HepG2 (cell line): ENCODE measurements around the gene PLPPR2. TPM values are rescaled to one million over a fixed set of nuclear protein-coding genes. Genes with fewer than 3 reads are reported as not detected.

Experiments used
- CBX2 ChIP-seq, 2 experiments: fragments of 200-600 bp in 1 of 2; sonication (generic); formaldehyde crosslinking in 1 of 2; IDR thresholded peaks; 2 replicates each; pipeline versions ENCODE4 v1.7.0 to v1.8.1; 2018 to 2022; ENCODE audit warnings: low read depth in 2 of 2, low read length in 1 of 2, mild to moderate bottlenecking in 1 of 2, missing genetic modification reagents in 1 of 2
- MAF1 ChIP-seq: sonication (generic); formaldehyde crosslinking; IDR thresholded peaks from 2 replicates; pipeline ENCODE4 v1.5.0; 2020; ENCODE audit warnings: missing genetic modification reagents, borderline replicate concordance
- MAFF ChIP-seq: IDR thresholded peaks from 2 replicates; pipeline ENCODE4 v1.6.1; 2011; ENCODE audit warnings: low read depth, low read length, improper control_type of control experiment
- NFE2L1 ChIP-seq: sonication (generic); formaldehyde crosslinking; IDR thresholded peaks from 2 replicates; pipeline ENCODE4 v1.4.0; 2020; ENCODE audit warnings: missing genetic modification reagents, mild to moderate bottlenecking, borderline replicate concordance
- REPIN1 ChIP-seq: sonication (generic); formaldehyde crosslinking; IDR thresholded peaks from 2 replicates; pipeline ENCODE4 v1.8.0; 2022; ENCODE audit warnings: missing genetic modification reagents, low read depth, mild to moderate bottlenecking, borderline replicate concordance
- SP1 ChIP-seq, 2 experiments: fragments of 450-650 bp in 1 of 2; sonication (generic) in 1 of 2; formaldehyde crosslinking in 1 of 2; IDR thresholded peaks; 2 replicates each; pipeline versions ENCODE4 v1.4.0 to v1.6.1; 2016 to 2020; ENCODE audit warnings: missing genetic modification reagents in 1 of 2
- XBP1 ChIP-seq: sonication (generic); formaldehyde crosslinking; IDR thresholded peaks from 2 replicates; pipeline ENCODE4 v1.5.0; 2020; ENCODE audit warnings: missing genetic modification reagents
- ZNF367 ChIP-seq: sonication (generic); formaldehyde crosslinking; IDR thresholded peaks from 2 replicates; pipeline ENCODE4 v1.4.0; 2020; ENCODE audit warnings: missing genetic modification reagents, borderline replicate concordance
- polyA plus RNA-seq, 8 experiments: library from polyadenylated mRNA; depleted of rRNA in 3 of 8; stranded (reverse) in 7 of 8; unstranded in 1 of 8; fragments of >200 nt; fragmentation: Illumina TruSeq in 4 of 8; extraction: Trizol in 4 of 8; gene quantifications; 2 replicates each; pipeline versions ENCODE4 v1.2.1 to v1.2.3, GENCODE V29; 2011 to 2016; ENCODE audit warnings: low read depth in 4 of 8, missing spikeins in 1 of 8, mixed read lengths in 1 of 8; ENCODE audit not compliant: insufficient read depth in 1 of 8
- total RNA-seq, 5 experiments: library from RNA; depleted of rRNA; stranded (reverse); fragments of >200 nt; fragmentation: Illumina TruSeq; extraction: Trizol; gene quantifications; 2 replicates each; pipeline ENCODE4 v1.2.3, GENCODE V29; 2016; ENCODE audit warnings: low read depth in 1 of 5
- TF ChIP-seq, protein P1 (sequence below): sonication (generic); formaldehyde crosslinking; IDR thresholded peaks from 2 replicates; pipeline ENCODE4 v1.5.0; 2020; ENCODE audit warnings: missing genetic modification reagents
- TF ChIP-seq, protein P2 (sequence below): sonication (generic); formaldehyde crosslinking; IDR thresholded peaks from 2 replicates; pipeline ENCODE4 v1.4.0; 2020; ENCODE audit warnings: mild to moderate bottlenecking, missing genetic modification reagents
- TF ChIP-seq, protein P3 (sequence below): sonication (generic); formaldehyde crosslinking; IDR thresholded peaks from 2 replicates; pipeline ENCODE4 v1.4.0; 2020; ENCODE audit warnings: missing genetic modification reagents, borderline replicate concordance
- TF ChIP-seq, protein P4 (sequence below): IDR thresholded peaks from 2 replicates; pipeline ENCODE4 v1.6.1; 2012; ENCODE audit warnings: low read length, improper control_type of control experiment

Gene PLPPR2
- total and polyA plus RNA-seq, 2 of the 13 experiments (the other 11 are each of a cell fraction or from before 2014, with no cell fraction given), result 1.5 to 2.1 TPM

DNA sequence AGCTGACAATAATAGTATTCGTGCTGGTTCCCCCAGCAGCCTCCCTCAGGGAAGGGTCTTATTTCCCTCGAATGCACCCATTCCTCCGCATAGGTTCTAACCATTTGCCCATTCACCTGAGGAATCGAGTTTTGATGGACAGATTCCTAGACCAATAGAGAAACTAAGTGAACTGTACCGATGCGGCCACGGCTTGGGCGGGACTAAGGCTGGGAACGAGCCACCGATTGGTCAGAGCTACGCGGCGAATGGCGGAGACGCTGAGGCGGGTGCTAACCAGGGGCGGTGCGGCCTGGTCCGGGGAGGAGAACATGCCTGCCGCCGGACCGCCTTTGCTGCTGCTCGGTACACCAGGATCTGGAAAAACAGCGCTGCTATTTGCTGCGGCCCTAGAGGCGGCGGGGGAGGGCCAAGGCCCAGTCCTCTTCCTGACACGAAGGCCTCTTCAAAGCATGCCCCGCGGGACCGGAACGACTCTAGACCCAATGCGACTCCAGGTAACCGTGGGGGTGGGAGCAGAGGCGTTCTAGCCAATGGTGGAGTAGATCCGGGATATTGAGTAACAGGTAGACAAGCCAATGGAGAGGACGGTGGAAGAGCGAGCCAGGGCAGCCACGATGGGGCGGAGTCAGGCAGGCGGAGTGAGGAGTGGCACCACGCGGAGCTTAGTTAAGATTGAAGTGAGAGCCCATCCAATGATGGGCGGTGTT lies 19.4 kb downstream of the PLPPR2 start, which contains the start of gene SWSAP1 (continued):
- TF ChIP-seq, protein P1, sequence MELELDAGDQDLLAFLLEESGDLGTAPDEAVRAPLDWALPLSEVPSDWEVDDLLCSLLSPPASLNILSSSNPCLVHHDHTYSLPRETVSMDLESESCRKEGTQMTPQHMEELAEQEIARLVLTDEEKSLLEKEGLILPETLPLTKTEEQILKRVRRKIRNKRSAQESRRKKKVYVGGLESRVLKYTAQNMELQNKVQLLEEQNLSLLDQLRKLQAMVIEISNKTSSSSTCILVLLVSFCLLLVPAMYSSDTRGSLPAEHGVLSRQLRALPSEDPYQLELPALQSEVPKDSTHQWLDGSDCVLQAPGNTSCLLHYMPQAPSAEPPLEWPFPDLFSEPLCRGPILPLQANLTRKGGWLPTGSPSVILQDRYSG (CRISPR knock-in tag), result no peak
- TF ChIP-seq CBX2 (IDR thresholded peaks at IDR 0.05; ENCODE audit: low read depth, low read length) (no peak), CBX2 (CRISPR knock-in tag; IDR thresholded peaks at IDR 0.05; ENCODE audit: low read depth) (no peak), MAF1 (no peak), ZNF367 (CRISPR knock-in tag) (no peak), SP1 (IDR thresholded peaks at IDR 0.05) (no peak), SP1 (CRISPR knock-in tag; IDR thresholded peaks at IDR 0.05) (peak; percentile 62; the same call in 1 of the 2 replicates), REPIN1 (no peak), NFE2L1 (CRISPR knock-in tag) (no peak), XBP1 (CRISPR knock-in tag) (no peak), MAFF (no peak)
- TF ChIP-seq, protein P2, sequence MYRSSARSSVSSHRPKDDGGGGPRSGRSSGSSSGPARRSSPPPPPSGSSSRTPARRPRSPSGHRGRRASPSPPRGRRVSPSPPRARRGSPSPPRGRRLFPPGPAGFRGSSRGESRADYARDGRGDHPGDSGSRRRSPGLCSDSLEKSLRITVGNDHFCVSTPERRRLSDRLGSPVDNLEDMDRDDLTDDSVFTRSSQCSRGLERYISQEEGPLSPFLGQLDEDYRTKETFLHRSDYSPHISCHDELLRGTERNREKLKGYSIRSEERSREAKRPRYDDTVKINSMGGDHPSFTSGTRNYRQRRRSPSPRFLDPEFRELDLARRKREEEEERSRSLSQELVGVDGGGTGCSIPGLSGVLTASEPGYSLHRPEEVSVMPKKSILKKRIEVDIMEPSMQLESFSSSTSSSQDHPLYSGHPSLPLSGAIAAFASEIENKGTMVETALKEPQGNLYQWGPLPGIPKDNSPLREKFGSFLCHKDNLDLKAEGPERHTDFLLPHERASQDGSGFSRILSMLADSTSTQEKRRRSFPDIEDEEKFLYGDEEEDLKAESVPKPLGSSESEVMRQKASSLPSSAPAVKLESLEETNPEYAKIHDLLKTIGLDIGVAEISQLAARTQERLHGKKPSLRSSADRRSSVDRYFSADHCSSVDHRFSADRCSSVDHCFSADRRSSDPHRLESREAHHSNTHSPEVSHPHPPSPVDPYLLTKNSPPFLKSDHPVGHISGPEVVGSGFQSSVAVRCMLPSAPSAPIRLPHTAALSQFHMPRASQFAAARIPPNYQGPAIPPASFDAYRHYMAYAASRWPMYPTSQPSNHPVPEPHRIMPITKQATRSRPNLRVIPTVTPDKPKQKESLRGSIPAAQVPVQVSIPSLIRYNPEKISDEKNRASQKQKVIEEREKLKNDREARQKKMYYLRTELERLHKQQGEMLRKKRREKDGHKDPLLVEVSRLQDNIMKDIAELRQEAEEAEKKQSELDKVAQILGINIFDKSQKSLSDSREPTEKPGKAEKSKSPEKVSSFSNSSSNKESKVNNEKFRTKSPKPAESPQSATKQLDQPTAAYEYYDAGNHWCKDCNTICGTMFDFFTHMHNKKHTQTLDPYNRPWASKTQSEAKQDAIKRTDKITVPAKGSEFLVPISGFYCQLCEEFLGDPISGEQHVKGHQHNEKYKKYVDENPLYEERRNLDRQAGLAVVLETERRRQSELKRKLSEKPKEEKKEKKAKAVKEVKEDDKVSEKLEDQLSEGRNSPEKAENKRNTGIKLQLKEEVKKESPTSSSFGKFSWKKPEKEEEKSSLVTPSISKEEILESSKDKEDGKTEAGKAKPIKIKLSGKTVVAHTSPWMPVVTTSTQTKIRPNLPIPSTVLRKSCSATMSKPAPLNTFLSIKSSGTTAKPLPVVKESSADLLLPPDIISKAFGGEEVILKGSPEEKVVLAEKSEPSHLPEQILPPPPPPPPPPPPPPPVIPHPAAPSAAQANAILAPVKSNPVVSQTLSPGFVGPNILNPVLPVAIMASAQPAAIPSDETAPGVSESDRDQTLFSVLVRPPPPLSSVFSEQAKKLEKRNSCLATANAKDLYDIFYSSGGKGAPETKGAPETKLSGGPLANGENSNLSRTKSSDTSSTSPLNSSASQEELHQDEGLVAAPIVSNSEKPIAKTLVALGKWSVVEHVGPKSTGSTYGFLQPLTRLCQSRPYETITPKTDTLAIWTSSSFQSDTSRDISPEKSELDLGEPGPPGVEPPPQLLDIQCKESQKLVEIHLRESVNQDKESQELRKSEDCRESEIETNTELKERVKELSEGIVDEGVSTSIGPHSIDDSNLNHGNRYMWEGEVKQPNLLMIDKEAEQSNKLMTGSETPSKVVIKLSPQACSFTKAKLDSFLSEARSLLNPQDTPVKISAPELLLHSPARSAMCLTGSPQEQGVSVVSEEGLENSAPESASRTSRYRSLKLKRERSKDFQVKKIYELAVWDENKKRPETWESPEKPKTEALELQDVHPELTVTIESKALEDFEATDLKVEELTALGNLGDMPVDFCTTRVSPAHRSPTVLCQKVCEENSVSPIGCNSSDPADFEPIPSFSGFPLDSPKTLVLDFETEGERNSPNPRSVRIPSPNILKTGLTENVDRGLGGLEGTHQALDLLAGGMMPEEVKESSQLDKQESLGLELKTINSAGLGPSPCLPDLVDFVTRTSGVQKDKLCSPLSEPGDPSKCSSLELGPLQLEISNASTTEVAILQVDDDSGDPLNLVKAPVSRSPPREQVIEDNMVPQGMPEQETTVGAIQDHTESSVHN (CRISPR knock-in tag), result no peak
- TF ChIP-seq, protein P3, sequence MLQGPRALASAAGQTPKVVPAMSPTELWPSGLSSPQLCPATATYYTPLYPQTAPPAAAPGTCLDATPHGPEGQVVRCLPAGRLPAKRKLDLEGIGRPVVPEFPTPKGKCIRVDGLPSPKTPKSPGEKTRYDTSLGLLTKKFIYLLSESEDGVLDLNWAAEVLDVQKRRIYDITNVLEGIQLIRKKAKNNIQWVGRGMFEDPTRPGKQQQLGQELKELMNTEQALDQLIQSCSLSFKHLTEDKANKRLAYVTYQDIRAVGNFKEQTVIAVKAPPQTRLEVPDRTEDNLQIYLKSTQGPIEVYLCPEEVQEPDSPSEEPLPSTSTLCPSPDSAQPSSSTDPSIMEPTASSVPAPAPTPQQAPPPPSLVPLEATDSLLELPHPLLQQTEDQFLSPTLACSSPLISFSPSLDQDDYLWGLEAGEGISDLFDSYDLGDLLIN, result no peak
- TF ChIP-seq, protein P4, sequence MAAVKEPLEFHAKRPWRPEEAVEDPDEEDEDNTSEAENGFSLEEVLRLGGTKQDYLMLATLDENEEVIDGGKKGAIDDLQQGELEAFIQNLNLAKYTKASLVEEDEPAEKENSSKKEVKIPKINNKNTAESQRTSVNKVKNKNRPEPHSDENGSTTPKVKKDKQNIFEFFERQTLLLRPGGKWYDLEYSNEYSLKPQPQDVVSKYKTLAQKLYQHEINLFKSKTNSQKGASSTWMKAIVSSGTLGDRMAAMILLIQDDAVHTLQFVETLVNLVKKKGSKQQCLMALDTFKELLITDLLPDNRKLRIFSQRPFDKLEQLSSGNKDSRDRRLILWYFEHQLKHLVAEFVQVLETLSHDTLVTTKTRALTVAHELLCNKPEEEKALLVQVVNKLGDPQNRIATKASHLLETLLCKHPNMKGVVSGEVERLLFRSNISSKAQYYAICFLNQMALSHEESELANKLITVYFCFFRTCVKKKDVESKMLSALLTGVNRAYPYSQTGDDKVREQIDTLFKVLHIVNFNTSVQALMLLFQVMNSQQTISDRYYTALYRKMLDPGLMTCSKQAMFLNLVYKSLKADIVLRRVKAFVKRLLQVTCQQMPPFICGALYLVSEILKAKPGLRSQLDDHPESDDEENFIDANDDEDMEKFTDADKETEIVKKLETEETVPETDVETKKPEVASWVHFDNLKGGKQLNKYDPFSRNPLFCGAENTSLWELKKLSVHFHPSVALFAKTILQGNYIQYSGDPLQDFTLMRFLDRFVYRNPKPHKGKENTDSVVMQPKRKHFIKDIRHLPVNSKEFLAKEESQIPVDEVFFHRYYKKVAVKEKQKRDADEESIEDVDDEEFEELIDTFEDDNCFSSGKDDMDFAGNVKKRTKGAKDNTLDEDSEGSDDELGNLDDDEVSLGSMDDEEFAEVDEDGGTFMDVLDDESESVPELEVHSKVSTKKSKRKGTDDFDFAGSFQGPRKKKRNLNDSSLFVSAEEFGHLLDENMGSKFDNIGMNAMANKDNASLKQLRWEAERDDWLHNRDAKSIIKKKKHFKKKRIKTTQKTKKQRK, result peak; percentile 72
